Measurements from ENCODE around the gene ZNF609.

Gene ZNF609, protein sequence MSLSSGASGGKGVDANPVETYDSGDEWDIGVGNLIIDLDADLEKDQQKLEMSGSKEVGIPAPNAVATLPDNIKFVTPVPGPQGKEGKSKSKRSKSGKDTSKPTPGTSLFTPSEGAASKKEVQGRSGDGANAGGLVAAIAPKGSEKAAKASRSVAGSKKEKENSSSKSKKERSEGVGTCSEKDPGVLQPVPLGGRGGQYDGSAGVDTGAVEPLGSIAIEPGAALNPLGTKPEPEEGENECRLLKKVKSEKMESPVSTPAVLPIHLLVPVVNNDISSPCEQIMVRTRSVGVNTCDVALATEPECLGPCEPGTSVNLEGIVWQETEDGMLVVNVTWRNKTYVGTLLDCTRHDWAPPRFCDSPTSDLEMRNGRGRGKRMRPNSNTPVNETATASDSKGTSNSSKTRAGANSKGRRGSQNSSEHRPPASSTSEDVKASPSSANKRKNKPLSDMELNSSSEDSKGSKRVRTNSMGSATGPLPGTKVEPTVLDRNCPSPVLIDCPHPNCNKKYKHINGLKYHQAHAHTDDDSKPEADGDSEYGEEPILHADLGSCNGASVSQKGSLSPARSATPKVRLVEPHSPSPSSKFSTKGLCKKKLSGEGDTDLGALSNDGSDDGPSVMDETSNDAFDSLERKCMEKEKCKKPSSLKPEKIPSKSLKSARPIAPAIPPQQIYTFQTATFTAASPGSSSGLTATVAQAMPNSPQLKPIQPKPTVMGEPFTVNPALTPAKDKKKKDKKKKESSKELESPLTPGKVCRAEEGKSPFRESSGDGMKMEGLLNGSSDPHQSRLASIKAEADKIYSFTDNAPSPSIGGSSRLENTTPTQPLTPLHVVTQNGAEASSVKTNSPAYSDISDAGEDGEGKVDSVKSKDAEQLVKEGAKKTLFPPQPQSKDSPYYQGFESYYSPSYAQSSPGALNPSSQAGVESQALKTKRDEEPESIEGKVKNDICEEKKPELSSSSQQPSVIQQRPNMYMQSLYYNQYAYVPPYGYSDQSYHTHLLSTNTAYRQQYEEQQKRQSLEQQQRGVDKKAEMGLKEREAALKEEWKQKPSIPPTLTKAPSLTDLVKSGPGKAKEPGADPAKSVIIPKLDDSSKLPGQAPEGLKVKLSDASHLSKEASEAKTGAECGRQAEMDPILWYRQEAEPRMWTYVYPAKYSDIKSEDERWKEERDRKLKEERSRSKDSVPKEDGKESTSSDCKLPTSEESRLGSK (N-terminal part only)

DNA sequence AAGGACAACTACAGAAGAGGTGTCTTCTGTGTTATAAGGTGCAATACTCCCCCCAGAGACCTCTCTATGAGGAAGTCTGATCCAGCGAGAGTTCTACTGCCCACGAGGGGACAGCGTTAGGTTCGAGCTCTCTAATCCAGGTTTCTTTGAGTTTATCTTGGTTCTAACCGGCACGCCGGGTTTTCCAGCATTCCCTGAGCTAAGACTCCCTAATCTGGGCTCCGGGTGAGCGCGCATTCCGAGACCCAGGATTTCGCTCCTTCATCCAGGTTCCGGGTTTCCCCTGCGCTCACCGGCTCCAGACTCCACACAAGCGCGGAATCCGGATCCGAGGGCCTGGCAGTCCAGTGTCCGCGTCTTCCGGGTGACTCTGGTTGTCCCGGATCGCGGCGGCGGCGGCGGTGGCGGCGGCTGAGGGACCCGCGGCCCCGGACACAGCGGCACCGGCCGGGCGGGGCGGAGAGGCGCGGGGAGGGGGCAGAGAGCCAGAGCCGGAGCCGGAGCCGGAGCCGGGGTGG, at the start of gene ZNF609:
TSS of gene ZNF609 (plus strand) at position 373 of the 518 bp plus-strand sequence. CDS start 38,842 bp downstream, outside the sequence.
- peak; percentile 94; the same call in 1 of the 2 replicates for TF ChIP-seq POU6F1 (CRISPR knock-in tag; IDR thresholded peaks at IDR 0.05; ENCODE audit: borderline replicate concordance, low read depth)
- no peak for TF ChIP-seq ZNF70 (CRISPR knock-in tag; IDR thresholded peaks at IDR 0.05)
- no peak for TF ChIP-seq PPARA (CRISPR knock-in tag; IDR thresholded peaks at IDR 0.05; ENCODE audit: borderline replicate concordance)
- TF ChIP-seq, protein P1, sequence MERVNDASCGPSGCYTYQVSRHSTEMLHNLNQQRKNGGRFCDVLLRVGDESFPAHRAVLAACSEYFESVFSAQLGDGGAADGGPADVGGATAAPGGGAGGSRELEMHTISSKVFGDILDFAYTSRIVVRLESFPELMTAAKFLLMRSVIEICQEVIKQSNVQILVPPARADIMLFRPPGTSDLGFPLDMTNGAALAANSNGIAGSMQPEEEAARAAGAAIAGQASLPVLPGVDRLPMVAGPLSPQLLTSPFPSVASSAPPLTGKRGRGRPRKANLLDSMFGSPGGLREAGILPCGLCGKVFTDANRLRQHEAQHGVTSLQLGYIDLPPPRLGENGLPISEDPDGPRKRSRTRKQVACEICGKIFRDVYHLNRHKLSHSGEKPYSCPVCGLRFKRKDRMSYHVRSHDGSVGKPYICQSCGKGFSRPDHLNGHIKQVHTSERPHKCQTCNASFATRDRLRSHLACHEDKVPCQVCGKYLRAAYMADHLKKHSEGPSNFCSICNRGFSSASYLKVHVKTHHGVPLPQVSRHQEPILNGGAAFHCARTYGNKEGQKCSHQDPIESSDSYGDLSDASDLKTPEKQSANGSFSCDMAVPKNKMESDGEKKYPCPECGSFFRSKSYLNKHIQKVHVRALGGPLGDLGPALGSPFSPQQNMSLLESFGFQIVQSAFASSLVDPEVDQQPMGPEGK (CRISPR knock-in tag; IDR thresholded peaks at IDR 0.05; ENCODE audit: borderline replicate concordance) = 0 out of 2 replicates have a peak, but pooled peaks have one; percentile 42
- TF ChIP-seq ZC3H10 (CRISPR knock-in tag; IDR thresholded peaks at IDR 0.05) = peak; percentile 64; the same call in 1 of the 2 replicates
- 0 out of 2 replicates have a peak, but pooled peaks have one; percentile 28 for TF ChIP-seq ZNF8 (CRISPR knock-in tag; IDR thresholded peaks at IDR 0.05)
- TF ChIP-seq TOX (CRISPR knock-in tag; IDR thresholded peaks at IDR 0.05; ENCODE audit: borderline replicate concordance) = no peak
- peak; percentile 77; the same call in 1 of the 2 replicates for TF ChIP-seq CSDC2 (CRISPR knock-in tag; IDR thresholded peaks at IDR 0.05)
- no peak for TF ChIP-seq ISL1 (CRISPR knock-in tag; IDR thresholded peaks at IDR 0.05)
- peak; percentile 49; the same call in 1 of the 2 replicates for TF ChIP-seq TSHZ2 (CRISPR knock-in tag; IDR thresholded peaks at IDR 0.05)
- TF ChIP-seq ZFP3 (CRISPR knock-in tag; IDR thresholded peaks at IDR 0.05) = peak; percentile 68; the same call in 1 of the 2 replicates
- ATAC-seq = peak; percentile 88

DNA sequence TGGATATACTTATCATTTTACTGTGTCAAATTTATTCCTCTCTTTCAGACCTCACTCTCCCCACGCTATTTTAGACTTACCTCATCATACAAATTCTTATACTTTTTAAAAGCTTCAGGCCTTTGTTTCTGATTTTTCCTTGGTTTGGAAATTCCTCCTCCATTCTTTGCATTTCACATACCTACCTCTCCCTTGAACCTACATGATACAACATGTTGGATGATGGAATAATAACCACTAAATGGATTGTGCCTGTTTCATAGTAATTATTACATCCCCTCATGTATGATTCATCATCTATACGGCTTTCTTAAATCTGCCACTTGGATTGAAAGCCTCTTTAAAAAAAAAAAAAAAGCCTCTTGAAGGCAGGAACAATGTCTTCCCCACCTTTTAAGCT, 48.2 kb upstream of the ZNF609 start:
- ATAC-seq = no peak
- no peak for TF ChIP-seq ZNF565 (CRISPR knock-in tag; conservative IDR thresholded peaks at IDR 0.05; ENCODE audit: low read depth)
- TF ChIP-seq CSDC2 (CRISPR knock-in tag; IDR thresholded peaks at IDR 0.05) = no peak
- TF ChIP-seq POU6F1 (CRISPR knock-in tag; IDR thresholded peaks at IDR 0.05; ENCODE audit: borderline replicate concordance, low read depth) = no peak
- no peak for TF ChIP-seq SNAI2 (CRISPR knock-in tag; IDR thresholded peaks at IDR 0.05)
- TF ChIP-seq BACH2 (CRISPR knock-in tag; IDR thresholded peaks at IDR 0.05; ENCODE audit: borderline replicate concordance) = no peak
- no peak for TF ChIP-seq ZNF8 (CRISPR knock-in tag; IDR thresholded peaks at IDR 0.05)
- no peak for TF ChIP-seq GLIS3 (CRISPR knock-in tag; IDR thresholded peaks at IDR 0.05)
- no peak for TF ChIP-seq ZFP3 (CRISPR knock-in tag; IDR thresholded peaks at IDR 0.05)
- TF ChIP-seq ISL1 (CRISPR knock-in tag; IDR thresholded peaks at IDR 0.05) = no peak
- TF ChIP-seq PPARA (CRISPR knock-in tag; IDR thresholded peaks at IDR 0.05; ENCODE audit: borderline replicate concordance) = no peak

DNA sequence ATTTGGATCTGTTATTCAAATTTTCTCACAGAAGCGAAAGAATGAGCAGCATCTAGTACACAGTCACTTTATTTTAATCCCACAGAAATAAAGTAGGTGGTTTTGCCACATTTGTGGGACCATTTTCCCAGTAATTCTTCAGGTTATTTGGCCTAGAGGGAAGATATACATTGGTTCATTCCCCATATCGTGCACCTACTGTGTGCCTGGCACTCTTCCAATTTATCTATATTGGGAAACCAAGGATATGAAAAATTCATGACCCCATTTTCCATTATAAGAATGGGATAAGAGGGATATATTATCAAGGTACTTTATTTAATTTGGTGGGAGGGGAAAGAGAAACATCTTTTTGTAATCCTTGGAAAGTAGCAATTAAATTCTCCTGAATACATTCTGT, 37.7 kb upstream of the ZNF609 start:
- ATAC-seq = no peak
- TF ChIP-seq RARB (CRISPR knock-in tag; IDR thresholded peaks at IDR 0.05) (no peak), ZNF8 (CRISPR knock-in tag; IDR thresholded peaks at IDR 0.05) (no peak), ESRRG (CRISPR knock-in tag; IDR thresholded peaks at IDR 0.05) (no peak), ISL1 (CRISPR knock-in tag; IDR thresholded peaks at IDR 0.05) (no peak), ZFP30 (CRISPR knock-in tag; IDR thresholded peaks at IDR 0.05) (no peak), ZNF70 (CRISPR knock-in tag; IDR thresholded peaks at IDR 0.05) (no peak), GLIS3 (CRISPR knock-in tag; IDR thresholded peaks at IDR 0.05) (no peak), CREB5 (CRISPR knock-in tag; IDR thresholded peaks at IDR 0.05; ENCODE audit: low read depth) (no peak)
- TF ChIP-seq, protein P2, sequence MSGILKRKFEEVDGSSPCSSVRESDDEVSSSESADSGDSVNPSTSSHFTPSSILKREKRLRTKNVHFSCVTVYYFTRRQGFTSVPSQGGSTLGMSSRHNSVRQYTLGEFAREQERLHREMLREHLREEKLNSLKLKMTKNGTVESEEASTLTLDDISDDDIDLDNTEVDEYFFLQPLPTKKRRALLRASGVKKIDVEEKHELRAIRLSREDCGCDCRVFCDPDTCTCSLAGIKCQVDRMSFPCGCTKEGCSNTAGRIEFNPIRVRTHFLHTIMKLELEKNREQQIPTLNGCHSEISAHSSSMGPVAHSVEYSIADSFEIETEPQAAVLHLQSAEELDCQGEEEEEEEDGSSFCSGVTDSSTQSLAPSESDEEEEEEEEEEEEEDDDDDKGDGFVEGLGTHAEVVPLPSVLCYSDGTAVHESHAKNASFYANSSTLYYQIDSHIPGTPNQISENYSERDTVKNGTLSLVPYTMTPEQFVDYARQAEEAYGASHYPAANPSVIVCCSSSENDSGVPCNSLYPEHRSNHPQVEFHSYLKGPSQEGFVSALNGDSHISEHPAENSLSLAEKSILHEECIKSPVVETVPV (CRISPR knock-in tag; IDR thresholded peaks at IDR 0.05) = no peak
- TF ChIP-seq, protein P1 (CRISPR knock-in tag; IDR thresholded peaks at IDR 0.05; ENCODE audit: borderline replicate concordance) = no peak

Measured in SK-N-SH treated with all-trans-retinoic acid at 6 μM for 48 hours (cell line).